Measurements from ENCODE around the gene SMAD5. TPM values are rescaled to one million over a fixed set of nuclear protein-coding genes. Genes with fewer than 3 reads are reported as not detected.

The SMAD5 gene
- total RNA-seq, 2 experiments from 2014 or later, result 0.50 to 1.2 TPM

DNA sequence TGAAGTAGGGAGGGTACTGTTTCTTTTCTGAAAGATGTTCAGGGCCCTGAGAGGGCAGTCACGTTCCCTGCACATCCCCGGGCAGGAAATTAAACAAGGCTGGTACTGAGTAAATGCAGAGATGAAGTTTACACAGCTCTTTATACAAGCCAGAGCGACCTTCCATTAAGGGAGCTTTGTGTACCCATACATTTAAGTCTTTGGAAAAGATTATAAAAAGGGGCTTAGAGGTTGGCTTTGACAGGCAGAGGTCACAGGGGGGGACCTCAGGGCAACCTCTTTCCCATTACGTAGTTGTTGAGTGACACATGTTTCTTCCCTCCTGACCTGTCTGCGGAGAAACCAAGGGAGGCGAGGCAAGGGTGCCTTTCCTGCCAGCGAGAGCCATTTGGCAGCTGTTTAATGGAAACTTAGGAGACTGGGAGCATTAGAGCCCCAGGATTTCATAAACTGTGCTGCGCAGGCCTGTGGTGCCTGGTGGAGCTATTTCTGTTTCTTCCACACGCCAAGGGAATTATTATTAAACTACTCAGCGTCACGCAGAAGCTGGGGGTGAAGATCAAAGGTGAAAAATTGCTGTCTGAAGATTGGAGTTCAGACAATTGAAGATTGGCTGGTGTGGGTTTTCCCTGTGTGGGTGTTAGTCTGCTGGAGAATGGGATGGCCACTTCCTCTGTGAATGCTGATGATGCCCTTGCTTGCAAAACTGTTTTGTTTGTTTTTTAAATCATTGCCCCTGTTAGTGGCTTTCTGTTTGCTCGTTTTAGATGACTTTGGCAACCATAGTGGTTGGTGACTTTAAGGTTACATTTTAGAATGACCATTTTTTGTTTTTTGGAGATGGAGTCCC, 63.6 kb downstream of the SMAD5 start:
- Mint-ChIP-seq H3K9me3 (no peaks in the 10 kb centered on the region), H3K27ac (no peak overlapping the region), H3K4me1 (ENCODE audit: low read depth) (no peaks in the 10 kb centered on the region), H3K36me3 (ENCODE audit: low read depth) (no peaks in the 10 kb centered on the region), H3K4me3 (no peak overlapping the region), H3K27me3 (ENCODE audit: low read depth) (peaks cover 25% of the 10 kb centered on the region)
- intact Hi-C loops (cut with micrococcal nuclease), result no loop called here
- CTCF ChIA-PET, result no interaction called here
- no peak for DNase-seq

DNA sequence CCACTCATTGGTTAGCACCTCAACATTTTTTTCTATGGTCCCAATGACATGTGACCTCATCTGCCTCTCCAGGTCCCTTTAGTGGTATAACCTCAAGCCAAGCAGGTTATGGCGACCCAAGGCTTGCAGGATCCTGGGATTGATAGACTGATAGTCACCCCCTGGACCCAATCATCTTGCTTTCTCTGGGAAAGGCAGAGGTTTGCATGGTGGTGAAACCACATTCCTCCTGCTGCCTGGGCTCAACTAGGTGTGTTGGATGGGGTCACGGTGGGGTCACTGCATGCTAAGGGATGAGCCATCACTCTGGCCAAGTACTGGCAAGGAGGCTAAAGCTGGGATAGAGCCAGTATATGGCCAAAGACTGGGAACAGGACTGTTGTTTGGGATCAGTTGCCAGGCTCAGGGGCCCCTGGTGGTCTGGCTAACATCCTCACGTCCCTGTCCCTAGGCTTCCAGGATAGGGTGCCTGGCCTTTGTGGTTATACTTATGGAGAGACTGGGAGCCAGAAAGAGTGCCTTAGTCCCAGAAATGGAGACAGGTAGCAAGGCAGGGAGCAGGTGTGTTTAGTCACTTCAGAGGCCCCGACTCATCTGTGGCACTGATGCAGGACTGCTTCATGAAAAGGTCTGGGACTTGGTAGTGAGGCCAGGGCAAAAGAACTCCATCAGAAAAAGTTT, 65.0 kb downstream of the SMAD5 start:
- intact Hi-C loops (cut with micrococcal nuclease), result no loop called here
- Mint-ChIP-seq H3K4me1 (ENCODE audit: low read depth) (no peaks in the 10 kb centered on the region), H3K27ac (no peak overlapping the region), H3K4me3 (no peak overlapping the region), H3K9me3 (no peaks in the 10 kb centered on the region), H3K27me3 (ENCODE audit: low read depth) (peaks cover 22% of the 10 kb centered on the region), H3K36me3 (ENCODE audit: low read depth) (no peaks in the 10 kb centered on the region)
- CTCF ChIA-PET, result no interaction called here
- DNase-seq, result no peak

DNA sequence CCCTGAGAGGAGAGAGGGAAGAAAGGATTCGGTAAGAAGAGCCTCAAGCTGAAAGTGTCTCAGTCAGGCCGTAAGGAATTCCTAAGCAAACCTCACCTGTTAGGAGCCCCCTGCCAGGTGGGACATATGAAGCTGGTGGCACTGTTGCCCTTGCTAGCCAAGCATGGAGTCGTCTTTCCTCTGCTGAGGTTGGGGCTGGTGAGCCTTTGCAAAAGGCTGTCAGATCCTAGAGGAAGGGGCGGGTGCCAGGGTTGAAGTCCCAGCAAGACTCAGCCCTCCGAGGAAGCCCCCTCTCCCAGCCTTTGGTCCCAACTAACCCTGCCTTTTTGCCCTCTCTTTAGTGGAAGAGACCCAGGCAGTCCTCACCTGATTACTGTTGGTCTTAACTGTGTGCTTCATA, 65.8 kb downstream of the SMAD5 start:
- intact Hi-C loops (cut with micrococcal nuclease), result no loop called here
- no peak overlapping the region for H3K27ac Mint-ChIP-seq
- no peak overlapping the region for H3K4me3 Mint-ChIP-seq
- no peak for DNase-seq
- H3K36me3 Mint-ChIP-seq (ENCODE audit: low read depth), result no peaks in the 10 kb centered on the region
- CTCF ChIA-PET, result no interaction called here
- H3K4me1 Mint-ChIP-seq (ENCODE audit: low read depth), result no peaks in the 10 kb centered on the region
- no peaks in the 10 kb centered on the region for H3K9me3 Mint-ChIP-seq
- H3K27me3 Mint-ChIP-seq (ENCODE audit: low read depth), result peaks cover 19% of the 10 kb centered on the region

DNA sequence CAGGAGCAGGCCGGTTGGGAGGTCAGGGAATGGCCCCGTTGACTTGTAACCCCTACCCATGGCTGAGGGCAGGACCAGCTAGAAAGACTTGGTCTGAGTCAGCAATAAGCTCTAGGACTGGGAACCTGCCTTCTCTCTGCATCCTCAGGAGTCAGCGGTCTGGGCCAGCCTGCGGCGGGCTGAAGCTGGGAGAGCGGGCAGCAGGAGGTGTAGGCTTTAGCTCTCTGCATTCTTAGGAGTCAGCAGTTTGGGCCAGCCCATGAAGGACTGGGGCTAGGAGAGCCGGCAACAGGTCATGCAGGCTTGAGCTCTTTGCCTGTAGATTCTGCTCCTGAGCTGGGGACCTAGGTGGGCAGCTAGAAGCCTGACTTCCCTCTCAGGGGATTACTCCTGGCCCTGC, 66.8 kb downstream of the SMAD5 start:
- Mint-ChIP-seq H3K27me3 (ENCODE audit: low read depth) (peaks cover 17% of the 10 kb centered on the region), H3K9me3 (no peaks in the 10 kb centered on the region), H3K27ac (no peak overlapping the region), H3K4me3 (no peak overlapping the region), H3K4me1 (ENCODE audit: low read depth) (no peaks in the 10 kb centered on the region), H3K36me3 (ENCODE audit: low read depth) (no peaks in the 10 kb centered on the region)
- CTCF ChIA-PET, result interaction anchor here (0.9 kb wide), 1 partner anchor 12 kb away, joined by 3 read pairs; no protein-coding TSS in a partner anchor
- intact Hi-C loops (cut with micrococcal nuclease), result no loop called here
- DNase-seq, result no peak

DNA sequence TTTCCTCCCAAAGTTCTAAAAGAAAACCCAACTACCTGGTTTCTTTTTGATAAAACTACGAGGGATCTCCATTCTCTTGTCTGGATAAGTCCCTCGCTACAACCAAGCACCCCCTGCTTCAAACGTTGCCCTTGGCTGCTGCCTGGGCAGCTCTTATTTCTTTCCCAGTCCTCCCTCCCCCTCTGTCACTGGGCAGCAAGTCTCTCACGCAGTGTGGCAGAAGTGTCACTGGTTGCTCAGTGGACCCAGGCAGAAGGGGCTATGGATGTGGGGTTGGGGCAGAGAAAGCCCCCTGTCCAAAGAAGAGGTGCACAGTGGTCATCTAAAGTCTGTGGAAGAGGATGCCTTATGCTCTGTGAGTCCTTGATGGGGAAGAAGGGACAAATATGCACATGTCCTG, 67.5 kb downstream of the SMAD5 start:
- DNase-seq, result no peak
- H3K27ac Mint-ChIP-seq, result no peak overlapping the region
- CTCF ChIA-PET, result interaction anchor here (0.9 kb wide), 1 partner anchor 12 kb away, joined by 3 read pairs; no protein-coding TSS in a partner anchor
- peaks cover 14% of the 10 kb centered on the region for H3K27me3 Mint-ChIP-seq (ENCODE audit: low read depth)
- no peak overlapping the region for H3K4me3 Mint-ChIP-seq
- no peaks in the 10 kb centered on the region for H3K9me3 Mint-ChIP-seq
- intact Hi-C loops (cut with micrococcal nuclease), result no loop called here
- no peaks in the 10 kb centered on the region for H3K4me1 Mint-ChIP-seq (ENCODE audit: low read depth)
- no peaks in the 10 kb centered on the region for H3K36me3 Mint-ChIP-seq (ENCODE audit: low read depth)

DNA sequence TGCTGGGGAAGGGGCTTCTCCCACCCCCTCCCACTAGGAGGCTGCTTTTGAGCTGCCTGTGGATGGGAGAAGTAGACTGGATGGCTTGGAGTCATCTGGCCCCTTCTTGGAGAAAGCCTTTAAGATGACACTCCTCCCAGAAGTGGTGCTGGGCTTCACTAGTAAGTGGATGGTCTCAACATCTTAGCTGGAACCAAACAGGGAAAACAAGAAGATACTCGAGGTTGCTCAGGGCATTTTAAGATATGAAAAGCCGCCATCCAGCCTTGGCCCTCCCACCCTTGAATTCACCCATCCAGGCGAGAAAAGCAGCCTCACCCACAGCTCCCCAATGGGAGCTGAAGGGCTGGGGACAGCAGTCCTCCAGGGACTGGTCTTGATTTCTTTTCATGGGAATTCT, 68.1 kb downstream of the SMAD5 start:
- intact Hi-C loops (cut with micrococcal nuclease), result no loop called here

DNA sequence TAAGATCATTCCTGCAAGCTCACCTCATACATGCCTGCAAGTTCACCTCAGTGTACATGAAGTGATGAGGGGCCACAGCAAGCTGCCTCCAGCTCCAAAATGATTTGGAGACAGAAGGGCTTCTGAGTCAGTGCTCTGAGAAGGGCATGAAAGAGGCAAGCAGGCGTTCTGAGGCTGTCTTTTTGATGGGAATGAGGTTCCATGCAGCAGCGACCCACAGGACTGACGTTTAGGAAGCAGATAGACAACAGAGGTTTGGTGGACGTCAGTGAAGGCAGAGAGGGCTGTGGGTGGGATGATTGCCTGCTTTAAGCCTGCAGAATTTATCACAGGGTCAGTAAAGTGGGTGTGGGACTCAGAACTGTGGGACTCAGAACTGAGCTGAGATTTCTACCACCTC, 69.2 kb downstream of the SMAD5 start:
- no peaks in the 10 kb centered on the region for H3K9me3 Mint-ChIP-seq
- H3K4me3 Mint-ChIP-seq, result no peak overlapping the region
- peaks cover 14% of the 10 kb centered on the region for H3K27me3 Mint-ChIP-seq (ENCODE audit: low read depth)
- H3K27ac Mint-ChIP-seq, result no peak overlapping the region
- no peaks in the 10 kb centered on the region for H3K36me3 Mint-ChIP-seq (ENCODE audit: low read depth)
- no peaks in the 10 kb centered on the region for H3K4me1 Mint-ChIP-seq (ENCODE audit: low read depth)
- intact Hi-C loops (cut with micrococcal nuclease), result no loop called here
- CTCF ChIA-PET, result no interaction called here
- no peak for DNase-seq

More for the DNA sequence above, 68.1 kb downstream of the SMAD5 start:
- H3K9me3 Mint-ChIP-seq, result no peaks in the 10 kb centered on the region
- no peak for DNase-seq
- no peaks in the 10 kb centered on the region for H3K4me1 Mint-ChIP-seq (ENCODE audit: low read depth)
- H3K27ac Mint-ChIP-seq, result no peak overlapping the region
- peaks cover 14% of the 10 kb centered on the region for H3K27me3 Mint-ChIP-seq (ENCODE audit: low read depth)
- CTCF ChIA-PET, result interaction anchor here (0.8 kb wide), 1 partner anchor 11 kb away, joined by 4 read pairs; no protein-coding TSS in a partner anchor
- H3K36me3 Mint-ChIP-seq (ENCODE audit: low read depth), result no peaks in the 10 kb centered on the region
- no peak overlapping the region for H3K4me3 Mint-ChIP-seq

DNA sequence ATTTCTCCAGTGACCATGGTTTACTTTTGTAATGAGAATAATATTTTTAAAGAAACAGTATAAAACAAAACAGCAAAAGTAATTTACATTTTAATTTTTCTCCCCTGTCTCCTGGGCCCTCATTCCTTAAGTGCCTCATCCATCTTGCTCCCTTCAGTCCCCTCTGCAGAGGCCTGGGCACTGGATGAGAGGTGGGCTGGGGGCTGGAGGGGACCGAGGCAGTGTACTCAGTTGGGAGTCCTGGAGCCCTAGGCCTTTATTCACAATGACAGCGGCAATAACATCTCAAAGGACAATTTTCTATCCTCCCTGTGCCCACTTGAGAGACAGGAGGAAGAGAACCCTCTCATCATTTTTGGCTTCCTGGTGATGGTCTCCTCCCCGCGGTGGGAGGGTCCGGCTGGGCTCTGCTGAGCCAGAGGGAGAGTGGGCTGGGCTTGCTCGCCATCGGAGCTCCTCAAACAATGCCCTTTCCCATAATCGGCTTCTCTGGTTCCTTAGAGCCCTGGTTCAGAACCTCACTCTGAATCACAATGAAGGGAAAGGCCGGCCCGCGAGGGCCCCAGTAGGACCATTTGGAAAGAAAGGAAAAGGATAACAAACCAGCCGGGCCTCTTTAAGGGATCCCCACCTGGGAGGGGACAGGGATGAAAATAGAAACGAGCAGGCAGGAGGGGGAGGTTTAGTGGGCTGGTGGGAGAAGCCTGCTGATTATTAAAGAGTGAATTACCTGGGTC, 70.0 kb downstream of the SMAD5 start:
- H3K4me3 Mint-ChIP-seq, result no peak overlapping the region

DNA sequence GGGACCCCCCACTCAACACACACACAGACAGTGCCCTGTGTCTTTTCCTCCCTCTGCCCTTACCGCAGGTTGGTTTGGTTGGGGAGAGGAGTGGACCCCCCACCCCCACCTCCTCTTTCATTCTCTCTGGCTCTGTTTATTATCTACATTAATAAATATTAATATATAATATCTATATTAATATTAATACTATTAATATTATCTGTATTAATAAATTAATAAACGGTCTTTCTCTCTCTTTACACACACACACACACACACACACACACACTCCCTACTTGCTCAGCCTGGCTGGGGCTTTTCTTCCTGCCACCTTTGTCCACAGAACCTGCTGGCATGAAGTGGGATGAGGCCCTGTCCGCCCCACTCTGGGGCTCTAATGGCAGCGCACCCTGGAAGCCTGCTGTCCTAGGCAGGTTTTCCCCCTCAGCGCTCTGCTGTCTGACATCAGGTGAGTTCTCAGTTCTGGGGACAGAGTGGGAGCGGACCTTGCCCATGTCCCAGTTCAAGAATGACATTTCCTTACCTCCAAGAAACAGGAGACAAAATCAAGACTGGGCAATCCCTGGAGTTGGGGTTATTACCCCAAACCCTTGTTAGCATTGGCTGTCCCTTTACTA, 70.8 kb downstream of the SMAD5 start:
- intact Hi-C loops (cut with micrococcal nuclease), result no loop called here
- no peaks in the 10 kb centered on the region for H3K36me3 Mint-ChIP-seq (ENCODE audit: low read depth)
- no peak for DNase-seq
- CTCF ChIA-PET, result no interaction called here
- no peaks in the 10 kb centered on the region for H3K4me1 Mint-ChIP-seq (ENCODE audit: low read depth)
- no peaks in the 10 kb centered on the region for H3K9me3 Mint-ChIP-seq
- H3K27me3 Mint-ChIP-seq (ENCODE audit: low read depth), result peaks cover 14% of the 10 kb centered on the region
- H3K27ac Mint-ChIP-seq, result no peak overlapping the region
- H3K4me3 Mint-ChIP-seq, result no peak overlapping the region

More for the DNA sequence above, 70.0 kb downstream of the SMAD5 start:
- H3K9me3 Mint-ChIP-seq, result no peaks in the 10 kb centered on the region
- intact Hi-C loops (cut with micrococcal nuclease), result no loop called here
- peaks cover 14% of the 10 kb centered on the region for H3K27me3 Mint-ChIP-seq (ENCODE audit: low read depth)
- H3K4me1 Mint-ChIP-seq (ENCODE audit: low read depth), result no peaks in the 10 kb centered on the region
- CTCF ChIA-PET, result no interaction called here
- no peaks in the 10 kb centered on the region for H3K36me3 Mint-ChIP-seq (ENCODE audit: low read depth)
- no peak overlapping the region for H3K27ac Mint-ChIP-seq
- DNase-seq, result no peak

DNA sequence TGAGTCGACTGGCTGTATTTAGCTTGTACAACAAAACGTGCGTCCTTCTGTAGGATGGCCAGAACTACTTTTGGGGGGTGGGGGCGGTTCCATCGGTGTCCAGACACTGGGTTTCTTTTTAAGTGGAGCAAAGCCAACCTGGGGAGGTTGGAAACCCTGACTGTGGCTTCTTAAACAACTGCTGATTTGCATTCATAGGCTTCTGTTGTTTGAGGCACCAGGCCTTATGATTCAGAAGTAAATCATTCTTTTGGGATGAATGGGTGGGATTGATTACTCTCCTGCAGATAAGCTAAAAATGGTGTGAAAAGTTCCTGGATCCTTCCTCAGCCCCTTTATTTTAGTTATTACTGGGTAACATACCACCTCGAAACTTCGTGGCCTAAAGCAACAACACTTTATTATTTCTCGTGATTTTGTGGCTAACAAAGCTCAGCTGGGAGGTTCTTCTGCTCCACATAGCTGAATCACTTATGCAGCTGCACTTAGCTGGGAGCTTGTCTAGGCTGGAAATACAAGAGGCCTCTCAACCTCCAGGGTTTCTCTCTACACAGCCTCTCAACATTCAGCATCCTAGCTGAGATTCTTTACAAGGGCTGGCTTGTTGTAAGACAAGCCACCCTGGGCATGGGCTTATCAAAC, 72.5 kb downstream of the SMAD5 start:
- intact Hi-C loops (cut with micrococcal nuclease), result no loop called here
- no peaks in the 10 kb centered on the region for H3K4me1 Mint-ChIP-seq (ENCODE audit: low read depth)
- no peak overlapping the region for H3K27ac Mint-ChIP-seq

DNA sequence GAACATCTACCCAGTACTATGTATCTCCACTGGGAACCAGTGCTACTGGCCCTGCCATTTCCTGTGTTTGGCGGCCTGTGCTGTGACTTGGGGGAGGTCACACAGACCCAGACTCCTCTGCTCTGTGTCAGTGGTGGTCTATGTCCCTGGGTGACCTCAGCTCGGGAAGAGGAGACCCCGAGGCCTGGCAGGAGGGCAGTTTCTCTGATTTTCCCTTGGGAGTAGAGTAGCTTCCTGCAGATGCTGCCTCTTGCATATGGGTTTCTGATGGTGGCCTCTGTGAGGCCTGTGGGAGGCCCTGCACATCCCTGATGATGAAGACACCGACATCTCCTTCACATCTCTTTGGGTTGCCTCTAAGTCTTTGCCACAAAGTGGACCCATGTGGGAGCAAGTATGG, 73.3 kb downstream of the SMAD5 start:
- CTCF ChIA-PET, result no interaction called here
- Mint-ChIP-seq H3K27ac (no peak overlapping the region), H3K27me3 (ENCODE audit: low read depth) (peaks cover 14% of the 10 kb centered on the region), H3K4me1 (ENCODE audit: low read depth) (no peaks in the 10 kb centered on the region), H3K9me3 (no peaks in the 10 kb centered on the region), H3K4me3 (no peak overlapping the region), H3K36me3 (ENCODE audit: low read depth) (no peaks in the 10 kb centered on the region)
- intact Hi-C loops (cut with micrococcal nuclease), result no loop called here
- no peak for DNase-seq

More for the DNA sequence above, 72.5 kb downstream of the SMAD5 start:
- Mint-ChIP-seq H3K4me3 (no peak overlapping the region), H3K9me3 (no peaks in the 10 kb centered on the region), H3K36me3 (ENCODE audit: low read depth) (no peaks in the 10 kb centered on the region), H3K27me3 (ENCODE audit: low read depth) (peaks cover 14% of the 10 kb centered on the region)
- DNase-seq, result no peak
- CTCF ChIA-PET, result interaction anchor here (0.9 kb wide), 1 partner anchor 10 kb away, joined by 3 read pairs; no protein-coding TSS in a partner anchor

DNA sequence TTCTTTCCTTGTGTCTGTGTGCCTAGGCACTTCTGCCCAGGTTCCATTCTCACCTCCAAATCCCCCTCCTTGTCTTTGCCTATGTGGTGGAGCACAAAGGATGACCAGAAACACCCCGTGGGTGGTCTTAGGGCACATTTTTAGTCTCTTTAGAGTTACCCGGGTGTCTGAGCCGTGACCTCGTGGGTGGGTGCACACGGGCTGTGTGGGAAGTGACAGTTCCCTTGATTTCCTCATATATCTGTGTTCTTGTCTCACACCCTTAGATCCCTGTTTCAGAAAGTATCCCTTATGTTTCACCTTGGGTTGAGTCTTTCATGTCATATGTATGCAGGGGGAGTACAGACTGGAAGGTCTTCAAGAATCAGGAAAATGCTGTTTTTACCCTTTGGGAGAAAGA, 73.7 kb downstream of the SMAD5 start:
- no peak overlapping the region for H3K4me3 Mint-ChIP-seq

More for the DNA sequence above, 73.7 kb downstream of the SMAD5 start:
- intact Hi-C loops (cut with micrococcal nuclease), result no loop called here
- Mint-ChIP-seq H3K4me1 (ENCODE audit: low read depth) (no peaks in the 10 kb centered on the region), H3K27ac (no peak overlapping the region), H3K9me3 (no peaks in the 10 kb centered on the region), H3K36me3 (ENCODE audit: low read depth) (no peaks in the 10 kb centered on the region), H3K27me3 (ENCODE audit: low read depth) (peaks cover 14% of the 10 kb centered on the region)
- no peak for DNase-seq
- CTCF ChIA-PET, result no interaction called here

Data from activated naive CD4-positive, alpha-beta T cell treated with anti-CD3 and anti-CD28 coated beads for 36 hours (primary cell).